Panc1 (cell line): ENCODE data around the gene GUCY1A2. TPM values are rescaled to one million over a fixed set of nuclear protein-coding genes. Genes with fewer than 3 reads are reported as not detected.

ENCODE experiments used
- ATAC-seq: fragments of 200-7000 bp; cut with Tn5 transposase; 2 replicates; pipeline ENCODE4 v1.9.1; 2020; ENCODE audit warnings: mild to moderate bottlenecking, moderate library complexity
- BruUV-seq: library from RNA; stranded (reverse); fragments of 400-500 nt; replicated peaks from 2 replicates; lab custom pipeline; 2021; lab: Mats Ljungman, UMichigan
- CTCF ChIA-PET: fragments of 300-600 bp; sonication (Branson Sonifier 250); formaldehyde crosslinking; loops from one replicate; lab custom pipeline; 2022; ENCODE audit warnings: antibody characterized with exemption; lab: Charles Lee
- POLR2A ChIA-PET: fragments of 300-600 bp; sonication (Branson Sonifier 250); formaldehyde crosslinking; loops from one replicate; lab custom pipeline; 2022; ENCODE audit warnings: antibody characterized with exemption; lab: Charles Lee
- DNase-seq: peaks from one replicate; pipeline ENCODE4 v3.0.0-alpha.2; 2010; ENCODE audit warnings: low read depth, low spot score
- H3K27ac ChIP-seq: 2 replicates; pipeline ENCODE4 v1.5.1; 2011; ENCODE audit warnings: mild to moderate bottlenecking, low read length, inconsistent platforms
- H3K27me3 ChIP-seq: fragments of 200-500 bp; sonication (Bioruptor generic); 2 replicates; pipeline ENCODE4 v1.6.0; 2014; ENCODE audit warnings: low read length, inconsistent platforms; ENCODE audit not compliant: control insufficient read depth, insufficient read depth
- H3K36me3 ChIP-seq: fragments of 200-500 bp; sonication (Bioruptor generic); 2 replicates; pipeline ENCODE4 v1.5.1; 2014; ENCODE audit warnings: inconsistent platforms, mild to moderate bottlenecking, low read length, moderate library complexity; ENCODE audit not compliant: control insufficient read depth, insufficient read depth
- H3K4me1 ChIP-seq: 2 replicates; pipeline ENCODE4 v1.5.1; 2011; ENCODE audit warnings: inconsistent platforms, mild to moderate bottlenecking, low read length, moderate library complexity; ENCODE audit not compliant: control insufficient read depth, insufficient read depth
- H3K4me3 ChIP-seq, 2 experiments: 2 replicates each; pipeline ENCODE4 v1.5.1; 2011 to 2012; ENCODE audit warnings: low read depth in 2 of 2, low read length in 2 of 2, mild to moderate bottlenecking in 2 of 2, inconsistent platforms in 1 of 2, moderate library complexity in 1 of 2
- H3K9me3 ChIP-seq: fragments of 200-500 bp; sonication (Bioruptor generic); 2 replicates; pipeline ENCODE4 v1.5.1; 2014; ENCODE audit warnings: low read depth, mild to moderate bottlenecking, inconsistent platforms, low read length, moderate library complexity; ENCODE audit not compliant: control insufficient read depth, insufficient read depth
- POLR2AphosphoS5 ChIP-seq: IDR thresholded peaks from 2 replicates; pipeline ENCODE4 v1.6.1; 2012; ENCODE audit warnings: mild to moderate bottlenecking, low read depth, low read length, moderate library complexity
- REST ChIP-seq, 2 experiments: IDR thresholded peaks; 2 replicates each; pipeline ENCODE4 v1.6.1; 2011 to 2012; ENCODE audit warnings: low read depth in 2 of 2, control low read depth in 1 of 2, low read length in 1 of 2, mild to moderate bottlenecking in 1 of 2, moderate library complexity in 1 of 2; ENCODE audit not compliant: insufficient read depth in 1 of 2
- SIN3A ChIP-seq: IDR thresholded peaks from 2 replicates; pipeline ENCODE4 v1.6.1; 2012; ENCODE audit warnings: low read depth, mild to moderate bottlenecking, low read length, moderate library complexity, borderline replicate concordance; ENCODE audit not compliant: insufficient read depth
- TCF7L2 ChIP-seq: IDR thresholded peaks from 2 replicates; pipeline ENCODE4 v1.6.1; 2011; ENCODE audit warnings: mild to moderate bottlenecking, low read depth, low read length, inconsistent platforms
- in situ Hi-C: cut with HindIII; loops from 2 replicates; pipeline ENCODE4 v1.10.0; 2016; ENCODE audit warnings: low sequenced_read_pairs, low pct_unique_long_range_greater_than_20kb
- intact Hi-C: fragments of 100-400 bp; cut with micrococcal nuclease; formaldehyde crosslinking; loops from one replicate; pipeline ENCODE4 v1.10.0; 2022; ENCODE audit not compliant: unreplicated experiment
- total RNA-seq: library from RNA; stranded (reverse); gene quantifications from one replicate; pipeline ENCODE4 v1.2.1, GENCODE V29; 2021; ENCODE audit not compliant: unreplicated experiment
- TF ChIP-seq, protein P1 (sequence below): fragments of 450-650 bp; IDR thresholded peaks from 2 replicates; pipeline ENCODE4 v1.5.1; 2017; ENCODE audit warnings: mild to moderate bottlenecking

GUCY1A2 gene
- total RNA-seq, 1 experiment from 2014 or later, result 1.9 TPM

GRCh38 chr11:106996691-106997090, 21.6 kb downstream of the GUCY1A2 start:
- no peaks in the 10 kb centered on the region for H3K4me1 ChIP-seq
- DNase-seq (no peak), ATAC-seq (no peak)
- in situ Hi-C loops, result no loop called here
- TF ChIP-seq, protein P1, sequence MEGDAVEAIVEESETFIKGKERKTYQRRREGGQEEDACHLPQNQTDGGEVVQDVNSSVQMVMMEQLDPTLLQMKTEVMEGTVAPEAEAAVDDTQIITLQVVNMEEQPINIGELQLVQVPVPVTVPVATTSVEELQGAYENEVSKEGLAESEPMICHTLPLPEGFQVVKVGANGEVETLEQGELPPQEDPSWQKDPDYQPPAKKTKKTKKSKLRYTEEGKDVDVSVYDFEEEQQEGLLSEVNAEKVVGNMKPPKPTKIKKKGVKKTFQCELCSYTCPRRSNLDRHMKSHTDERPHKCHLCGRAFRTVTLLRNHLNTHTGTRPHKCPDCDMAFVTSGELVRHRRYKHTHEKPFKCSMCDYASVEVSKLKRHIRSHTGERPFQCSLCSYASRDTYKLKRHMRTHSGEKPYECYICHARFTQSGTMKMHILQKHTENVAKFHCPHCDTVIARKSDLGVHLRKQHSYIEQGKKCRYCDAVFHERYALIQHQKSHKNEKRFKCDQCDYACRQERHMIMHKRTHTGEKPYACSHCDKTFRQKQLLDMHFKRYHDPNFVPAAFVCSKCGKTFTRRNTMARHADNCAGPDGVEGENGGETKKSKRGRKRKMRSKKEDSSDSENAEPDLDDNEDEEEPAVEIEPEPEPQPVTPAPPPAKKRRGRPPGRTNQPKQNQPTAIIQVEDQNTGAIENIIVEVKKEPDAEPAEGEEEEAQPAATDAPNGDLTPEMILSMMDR, result no peak
- TF ChIP-seq TCF7L2 (no peak), SIN3A (no peak), POLR2AphosphoS5 (no peak), REST (IDR thresholded peaks at IDR 0.05; ENCODE audit: insufficient read depth in 1 of 2, low read depth in 2 of 2, low read length in 1 of 2) (no peak)
- ChIA-PET POLR2A (no interaction called here), CTCF (no interaction called here)
- H3K9me3 ChIP-seq, result no peaks in the 10 kb centered on the region
- no peaks in the 10 kb centered on the region for H3K36me3 ChIP-seq
- H3K27me3 ChIP-seq, result no peaks in the 10 kb centered on the region
- H3K4me3 ChIP-seq, result no peak overlapping the region
- no TSS peak for BruUV-seq
- intact Hi-C loops, result no loop called here
- no peak overlapping the region for H3K27ac ChIP-seq

DNA sequence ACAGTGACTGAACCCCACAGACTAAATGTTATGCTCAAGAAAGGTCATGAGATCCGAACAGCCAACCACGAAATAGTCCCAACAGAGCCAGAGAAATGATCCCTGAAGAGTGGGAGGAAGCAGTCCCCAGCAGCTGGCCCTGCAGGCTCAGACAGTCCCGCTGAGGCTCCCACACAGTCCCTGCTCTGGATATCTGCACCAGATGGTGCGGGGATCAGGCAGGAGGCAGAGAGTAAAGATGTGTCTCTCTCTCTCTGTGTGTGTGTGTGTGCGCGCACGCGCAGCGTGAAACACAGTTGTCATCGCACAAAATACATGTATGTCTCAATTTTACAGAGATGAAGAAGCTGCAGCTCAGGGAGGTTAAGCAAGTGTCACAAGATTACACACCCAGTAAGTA, 27.9 kb downstream of the GUCY1A2 start:
- no peak overlapping the region for H3K4me3 ChIP-seq
- DNase-seq (no peak), ATAC-seq (no peak)
- no TSS peak for BruUV-seq
- intact Hi-C loops (no loop called here), in situ Hi-C loops (no loop called here)
- no peaks in the 10 kb centered on the region for H3K9me3 ChIP-seq
- no peaks in the 10 kb centered on the region for H3K4me1 ChIP-seq
- TF ChIP-seq TCF7L2 (no peak), SIN3A (no peak), REST (IDR thresholded peaks at IDR 0.05; ENCODE audit: insufficient read depth in 1 of 2, low read depth in 2 of 2, low read length in 1 of 2) (no peak), POLR2AphosphoS5 (no peak)
- TF ChIP-seq, protein P1, result no peak
- no peaks in the 10 kb centered on the region for H3K36me3 ChIP-seq
- H3K27ac ChIP-seq, result no peak overlapping the region
- ChIA-PET POLR2A (no interaction called here), CTCF (no interaction called here)
- no peaks in the 10 kb centered on the region for H3K27me3 ChIP-seq
